WERI-Rb-1 (cell line): ENCODE measurements around the gene DDR2.

Source experiments
- DNase-seq: peaks from one replicate; pipeline ENCODE4 v3.0.0-alpha.2; 2020
- H3K27ac ChIP-seq: fragments of 250-450 bp; sonication (Bioruptor Pico); 2 replicates; pipeline ENCODE4 v1.5.1; 2020; ENCODE audit warnings: mild to moderate bottlenecking, moderate library complexity
- H3K27me3 ChIP-seq: fragments of 250-450 bp; sonication (Bioruptor Pico); 2 replicates; pipeline ENCODE4 v1.5.1; 2021; ENCODE audit warnings: mild to moderate bottlenecking, low read depth, moderate library complexity; ENCODE audit not compliant: insufficient read depth, severe bottlenecking
- H3K36me3 ChIP-seq: fragments of 250-450 bp; sonication (Bioruptor Pico); 2 replicates; pipeline ENCODE4 v1.5.1; 2020; ENCODE audit warnings: mild to moderate bottlenecking, moderate library complexity
- H3K4me3 ChIP-seq: 2 replicates; pipeline ENCODE4 v1.5.1; 2011; ENCODE audit warnings: low read depth, mild to moderate bottlenecking, control low read depth, low read length
- H3K9me3 ChIP-seq: fragments of 250-450 bp; sonication (Bioruptor Pico); 2 replicates; pipeline ENCODE4 v1.5.1; 2021; ENCODE audit warnings: mild to moderate bottlenecking, moderate library complexity; ENCODE audit not compliant: severe bottlenecking
- TF ChIP-seq, protein P1 (sequence below): IDR thresholded peaks from 2 replicates; pipeline ENCODE4 v1.5.1; 2011; ENCODE audit warnings: low read depth, mild to moderate bottlenecking, control low read depth, inconsistent platforms, low read length

The DDR2 gene

DNA sequence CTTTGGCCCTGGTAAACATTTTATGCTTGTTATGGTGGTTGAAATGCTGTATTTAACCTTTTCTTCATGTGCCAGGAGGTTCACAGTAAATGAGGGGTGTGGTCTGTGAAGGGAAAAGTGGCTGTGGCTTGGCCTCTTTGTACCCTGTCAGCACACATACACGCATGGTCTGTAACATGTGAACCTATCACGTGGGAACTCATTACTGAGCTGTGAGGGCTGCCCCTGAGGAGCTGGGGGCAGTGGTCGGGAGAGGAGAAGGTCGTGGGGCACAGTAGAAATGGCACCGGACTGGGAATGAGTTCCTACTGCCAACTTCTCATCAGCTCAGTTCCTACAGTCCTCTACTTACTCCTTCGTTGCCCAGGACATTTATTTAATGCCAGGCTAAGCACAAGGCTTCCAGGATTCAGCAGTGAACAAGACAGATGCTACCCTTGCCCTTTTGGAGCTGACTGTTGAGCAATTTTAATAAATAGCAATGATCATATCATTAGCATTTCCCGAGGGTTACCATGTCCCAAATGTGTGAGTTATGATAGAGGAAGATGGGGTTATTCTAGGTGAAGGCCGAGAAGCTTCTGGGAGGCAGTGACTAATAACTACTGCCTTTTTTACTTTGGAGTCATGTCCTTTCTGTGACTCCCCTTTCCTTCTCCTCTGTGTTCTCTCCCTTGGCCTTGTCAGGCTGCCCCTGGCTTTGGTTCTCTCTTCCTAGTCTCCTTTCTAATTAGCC, 38.8 kb downstream of the DDR2 start:
- Histone ChIP-seq H3K27ac (no peak overlapping the region), H3K9me3 (no peaks in the 10 kb centered on the region), H3K36me3 (no peaks in the 10 kb centered on the region), H3K4me3 (no peak overlapping the region), H3K27me3 (no peaks in the 10 kb centered on the region)
- TF ChIP-seq, protein P1, sequence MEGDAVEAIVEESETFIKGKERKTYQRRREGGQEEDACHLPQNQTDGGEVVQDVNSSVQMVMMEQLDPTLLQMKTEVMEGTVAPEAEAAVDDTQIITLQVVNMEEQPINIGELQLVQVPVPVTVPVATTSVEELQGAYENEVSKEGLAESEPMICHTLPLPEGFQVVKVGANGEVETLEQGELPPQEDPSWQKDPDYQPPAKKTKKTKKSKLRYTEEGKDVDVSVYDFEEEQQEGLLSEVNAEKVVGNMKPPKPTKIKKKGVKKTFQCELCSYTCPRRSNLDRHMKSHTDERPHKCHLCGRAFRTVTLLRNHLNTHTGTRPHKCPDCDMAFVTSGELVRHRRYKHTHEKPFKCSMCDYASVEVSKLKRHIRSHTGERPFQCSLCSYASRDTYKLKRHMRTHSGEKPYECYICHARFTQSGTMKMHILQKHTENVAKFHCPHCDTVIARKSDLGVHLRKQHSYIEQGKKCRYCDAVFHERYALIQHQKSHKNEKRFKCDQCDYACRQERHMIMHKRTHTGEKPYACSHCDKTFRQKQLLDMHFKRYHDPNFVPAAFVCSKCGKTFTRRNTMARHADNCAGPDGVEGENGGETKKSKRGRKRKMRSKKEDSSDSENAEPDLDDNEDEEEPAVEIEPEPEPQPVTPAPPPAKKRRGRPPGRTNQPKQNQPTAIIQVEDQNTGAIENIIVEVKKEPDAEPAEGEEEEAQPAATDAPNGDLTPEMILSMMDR: no peak
- no peak for DNase-seq

DNA sequence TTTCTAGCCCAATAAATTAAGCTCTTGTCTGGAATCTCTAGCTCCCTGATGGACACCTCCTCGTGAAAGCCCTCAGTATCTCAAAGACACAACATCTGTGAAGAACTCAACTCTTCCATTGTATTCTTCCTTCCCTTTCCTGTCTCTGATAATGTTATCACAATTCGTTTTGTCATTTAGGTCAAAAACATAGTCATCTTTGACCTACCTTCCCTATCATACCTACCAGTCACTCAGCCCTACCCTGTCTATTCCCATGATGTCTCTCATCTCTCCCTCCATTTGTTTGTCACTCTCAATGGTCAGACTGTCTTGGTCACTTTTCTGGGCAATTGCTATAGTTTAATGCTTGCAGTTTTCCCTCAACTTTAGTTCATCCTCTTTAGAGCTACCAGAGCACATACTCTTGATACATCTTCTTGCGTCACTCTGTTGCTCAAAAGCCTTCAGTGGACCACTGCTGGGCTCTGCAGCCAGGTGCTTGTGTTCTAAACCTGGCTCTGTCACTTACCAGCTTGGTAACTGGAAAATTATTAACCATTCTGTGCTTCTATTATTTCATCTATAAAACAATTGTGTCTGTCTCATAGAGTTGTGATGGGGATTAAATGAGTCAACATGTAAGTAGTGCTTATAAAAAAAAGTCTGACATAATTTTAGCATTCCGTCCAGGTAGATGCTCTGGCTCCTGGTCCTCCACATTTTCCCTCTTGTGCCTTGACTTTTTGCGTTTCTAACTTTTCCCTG, 39.6 kb downstream of the DDR2 start:
- no peak overlapping the region for H3K27ac ChIP-seq
- no peaks in the 10 kb centered on the region for H3K9me3 ChIP-seq
- DNase-seq: no peak
- no peaks in the 10 kb centered on the region for H3K27me3 ChIP-seq
- no peak overlapping the region for H3K4me3 ChIP-seq
- TF ChIP-seq, protein P1: no peak
- no peaks in the 10 kb centered on the region for H3K36me3 ChIP-seq

DNA sequence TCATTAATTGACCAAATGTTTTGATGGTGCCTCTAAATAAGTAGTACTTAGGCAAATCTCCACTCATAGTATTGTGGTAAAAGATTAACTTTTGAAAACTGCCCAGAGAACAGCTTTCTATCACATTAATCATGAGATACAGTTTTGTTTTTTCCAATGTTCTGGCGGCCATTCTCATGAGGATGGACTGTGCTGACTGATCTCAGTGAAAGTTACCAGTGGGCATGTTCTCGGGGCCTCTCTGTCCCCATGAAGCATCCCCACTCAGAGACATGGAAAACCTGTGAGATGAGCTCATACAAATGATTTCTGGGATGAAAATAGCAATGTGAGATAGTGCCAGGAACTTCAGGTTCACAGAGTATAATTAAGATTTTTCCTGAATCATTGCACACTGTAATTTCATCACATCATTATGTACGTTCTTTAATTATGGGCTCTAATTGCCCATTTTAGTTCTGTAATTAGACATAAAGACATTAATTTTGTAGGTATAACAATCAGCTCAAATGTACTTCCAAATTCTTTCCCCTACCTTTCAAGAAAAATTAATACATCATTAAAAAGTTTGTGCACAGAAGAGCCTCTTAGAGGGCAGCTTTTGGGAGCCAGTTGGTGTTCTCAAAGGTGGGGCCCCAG, 40.5 kb downstream of the DDR2 start:
- no peaks in the 10 kb centered on the region for H3K27me3 ChIP-seq
- no peaks in the 10 kb centered on the region for H3K9me3 ChIP-seq

DNA sequence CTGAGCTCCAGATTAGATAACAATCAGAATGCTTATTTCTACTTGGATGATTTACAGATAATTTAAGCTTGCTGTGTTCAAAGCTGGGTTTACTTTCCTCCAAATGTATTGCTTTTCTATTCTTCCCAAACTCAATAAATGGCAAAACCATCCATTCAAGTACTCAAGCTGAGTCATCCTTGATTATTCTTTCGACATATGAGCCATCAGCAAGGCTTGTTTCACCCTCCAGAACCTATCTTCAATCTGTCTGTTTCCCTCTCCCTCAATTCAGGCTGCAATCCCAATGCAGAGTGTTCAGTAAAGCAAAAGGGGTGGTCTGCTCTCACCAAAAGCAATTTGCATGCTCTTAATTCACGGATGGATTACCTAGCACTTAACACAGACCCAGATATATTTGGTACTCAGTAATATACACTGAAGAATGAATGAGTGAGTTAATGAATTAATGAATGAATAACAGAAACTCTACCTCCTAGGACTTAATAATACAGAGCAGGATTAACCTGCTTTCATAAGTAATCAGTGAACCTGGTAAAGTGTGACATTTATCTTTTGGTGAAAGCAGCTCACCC, 41.9 kb downstream of the DDR2 start:
- no peak for DNase-seq
- H3K27ac ChIP-seq: no peak overlapping the region

More for the DNA sequence above, 40.5 kb downstream of the DDR2 start:
- Histone ChIP-seq H3K4me3 (no peak overlapping the region), H3K27ac (no peak overlapping the region), H3K36me3 (no peaks in the 10 kb centered on the region)
- TF ChIP-seq, protein P1: no peak
- DNase-seq: no peak

DNA sequence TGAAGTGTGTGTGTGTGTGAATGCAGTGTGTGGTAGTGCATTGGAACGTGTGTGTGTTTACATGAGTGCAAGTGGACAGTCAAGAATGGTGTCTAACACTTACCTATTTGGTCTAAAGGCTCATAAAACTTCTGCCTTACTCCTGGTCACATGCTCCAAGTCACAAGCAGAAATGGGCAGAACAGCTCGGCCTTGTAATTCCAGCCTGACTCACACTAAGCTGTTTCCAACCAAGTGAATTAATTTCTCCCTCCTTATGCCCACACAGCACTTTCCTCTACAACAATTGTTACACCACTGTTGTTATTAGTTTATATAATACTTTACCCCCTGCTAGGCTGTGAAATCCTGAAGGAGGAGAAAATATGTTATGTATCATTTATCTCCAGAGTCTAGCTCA, 43.8 kb downstream of the DDR2 start:
- Histone ChIP-seq H3K27me3 (no peaks in the 10 kb centered on the region), H3K4me3 (no peak overlapping the region), H3K27ac (no peak overlapping the region), H3K36me3 (no peaks in the 10 kb centered on the region), H3K9me3 (no peaks in the 10 kb centered on the region)
- DNase-seq: no peak
- TF ChIP-seq, protein P1: no peak

More for the DNA sequence above, 41.9 kb downstream of the DDR2 start:
- Histone ChIP-seq H3K36me3 (no peaks in the 10 kb centered on the region), H3K9me3 (no peaks in the 10 kb centered on the region), H3K27me3 (no peaks in the 10 kb centered on the region), H3K4me3 (no peak overlapping the region)
- TF ChIP-seq, protein P1: no peak
